CD4-positive, CD25-positive, alpha-beta regulatory T cell (primary cell): Measurements from ENCODE around the gene PCDH12. TPM values are rescaled to one million over a fixed set of nuclear protein-coding genes. Genes with fewer than 3 reads are reported as not detected.

Source experiments
- ATAC-seq, 2 donors: fragments of 150-1000 bp; cut with Tn5 transposase; one replicate each; pipeline ENCODE4 v1.10.0; 2021; ENCODE audit warnings: low read depth in 2 of 2, moderate number of reproducible peaks in 2 of 2, moderate library complexity in 1 of 2
- DNase-seq, 3 donors: peaks; one replicate each; pipeline versions ENCODE4 v3.0.0 to v3.0.0-alpha.2; 2012 to 2022; ENCODE audit warnings: mixed read lengths in 1 of 3
- H3K27ac ChIP-seq: one replicate; pipeline ENCODE4 v1.7.0; 2013; ENCODE audit warnings: mild to moderate bottlenecking, low read length; ENCODE audit not compliant: insufficient read depth, poor library complexity, severe bottlenecking
- H3K27me3 ChIP-seq: one replicate; pipeline ENCODE4 v1.7.0; 2013; ENCODE audit warnings: low read length; ENCODE audit not compliant: control insufficient read depth, insufficient read depth
- H3K36me3 ChIP-seq: one replicate; pipeline ENCODE4 v1.7.0; 2013; ENCODE audit warnings: mild to moderate bottlenecking, low read length, moderate library complexity; ENCODE audit not compliant: control insufficient read depth, insufficient read depth
- H3K4me1 ChIP-seq: 2 replicates; pipeline ENCODE4 v1.7.0; 2013; ENCODE audit warnings: mild to moderate bottlenecking, low read length; ENCODE audit not compliant: insufficient read depth, control insufficient read depth, poor library complexity, severe bottlenecking
- H3K4me3 ChIP-seq: one replicate; pipeline ENCODE4 v1.7.0; 2013; ENCODE audit warnings: low read depth, mild to moderate bottlenecking, low read length, moderate library complexity
- H3K9me3 ChIP-seq, 2 experiments: 1 replicate in 1 of 2; 2 replicates in 1 of 2; pipeline ENCODE4 v1.7.0; 2013; ENCODE audit warnings: low read length in 2 of 2, mild to moderate bottlenecking in 1 of 2, moderate library complexity in 1 of 2; ENCODE audit not compliant: control insufficient read depth in 2 of 2
- H3K27ac Mint-ChIP-seq, 3 donors: one replicate each; pipeline ENCODE4 v1.8.0; 2020 to 2022; ENCODE audit warnings: mild to moderate bottlenecking in 3 of 3, mixed read lengths in 3 of 3, moderate library complexity in 2 of 3
- H3K27me3 Mint-ChIP-seq: one replicate; pipeline ENCODE4 v1.8.0; 2022; ENCODE audit warnings: mild to moderate bottlenecking, mixed read lengths
- H3K36me3 Mint-ChIP-seq: one replicate; pipeline ENCODE4 v1.8.0; 2020; ENCODE audit warnings: mixed read lengths
- H3K4me1 Mint-ChIP-seq, 4 donors: one replicate each; pipeline ENCODE4 v1.8.0; 2020 to 2022; ENCODE audit warnings: mixed read lengths in 4 of 4, mild to moderate bottlenecking in 1 of 4
- H3K4me3 Mint-ChIP-seq, 4 donors: one replicate each; pipeline ENCODE4 v1.8.0; 2020 to 2022; ENCODE audit warnings: mild to moderate bottlenecking in 4 of 4, mixed read lengths in 4 of 4, moderate library complexity in 3 of 4
- H3K9me3 Mint-ChIP-seq, 7 donors: one replicate each; pipeline ENCODE4 v1.8.0; 2020 to 2022; ENCODE audit warnings: mixed read lengths in 7 of 7, mild to moderate bottlenecking in 3 of 7, moderate library complexity in 2 of 7
- polyA plus RNA-seq, 4 donors: library from polyadenylated mRNA; unstranded; fragments of 300-500 nt; fragmentation: Illumina TruSeq; gene quantifications; one replicate each; pipeline ENCODE4 v1.2.3, GENCODE V29; 2021
- total RNA-seq: library from RNA; stranded (reverse); gene quantifications from one replicate; pipeline ENCODE4 v1.2.3, GENCODE V29; 2022

The PCDH12 gene
- total and polyA plus RNA-seq, 5 donors from 2014 or later: 0.12 to 0.33 (median 0.20) TPM; not detected in 1

GRCh38 chr5:141973871-141974595, 16.0 kb upstream of the PCDH12 start:
- Histone ChIP-seq H3K9me3 (no peaks in the 10 kb centered on the region), H3K4me3 (no peak overlapping the region), H3K27me3 (no peaks in the 10 kb centered on the region), H3K27ac (no peak overlapping the region), H3K4me1 (peaks cover 15% of the 10 kb centered on the region), H3K36me3 (peaks cover 40% of the 10 kb centered on the region)
- Mint-ChIP-seq H3K4me1 (peaks cover 30 to 55% (median 42%) of the 10 kb centered on the region in 4 donors), H3K27me3 (no peaks in the 10 kb centered on the region), H3K9me3 (no peaks in the 10 kb centered on the region), H3K36me3 (peaks cover 31% of the 10 kb centered on the region), H3K4me3 (no peak overlapping the region), H3K27ac (peak overlapping the region in 1 of 3 donors; percentile 46)
- DNase-seq (peak in 1 of 3 donors; percentile 23), ATAC-seq (no peak)

- DNase-seq (peak in 1 of 3 donors; percentile 67), ATAC-seq (no peak)
- H3K9me3 Mint-ChIP-seq: no peaks in the 10 kb centered on the region
- peak overlapping the region; percentile 96 to 98 (median 97) for H3K27ac Mint-ChIP-seq
- peak overlapping the region; percentile 93 for H3K27ac ChIP-seq
- H3K9me3 ChIP-seq: no peaks in the 10 kb centered on the region
- H3K27me3 ChIP-seq: no peaks in the 10 kb centered on the region
- H3K36me3 Mint-ChIP-seq: peaks cover 17% of the 10 kb centered on the region
- peak overlapping the region; percentile 91 for H3K4me3 ChIP-seq
- peaks cover 20 to 59% (median 42%) of the 10 kb centered on the region in 4 donors for H3K4me1 Mint-ChIP-seq
- peak overlapping the region; percentile 95 to 100 (median 96) for H3K4me3 Mint-ChIP-seq
- H3K27me3 Mint-ChIP-seq: no peaks in the 10 kb centered on the region
- H3K36me3 ChIP-seq: peaks cover 13% of the 10 kb centered on the region
- peaks cover 20% of the 10 kb centered on the region for H3K4me1 ChIP-seq
These were observed 12.1 kb upstream of the PCDH12 start for GRCh38 chr5:141969783-141970771.

GRCh38 chr5:141968914-141969608, 11.1 kb upstream of the PCDH12 start, which contains the start of gene RNF14:
RNF14 (plus strand) TSS chr5:141969105; CDS start chr5:141973589, 4,484 bp downstream.
- H3K4me1 ChIP-seq: peaks cover 20% of the 10 kb centered on the region

GRCh38 chr5:141966963-141967333, 8.9 kb upstream of the PCDH12 start:
- H3K27ac Mint-ChIP-seq: peak overlapping the region in 1 of 3 donors; percentile 54
- Histone ChIP-seq H3K4me1 (peaks cover 21% of the 10 kb centered on the region), H3K4me3 (no peak overlapping the region), H3K27ac (no peak overlapping the region), H3K27me3 (no peaks in the 10 kb centered on the region), H3K36me3 (no peaks in the 10 kb centered on the region), H3K9me3 (no peaks in the 10 kb centered on the region)
- ATAC-seq: no peak
- H3K27me3 Mint-ChIP-seq: no peaks in the 10 kb centered on the region
- H3K4me3 Mint-ChIP-seq: peak overlapping the region in 2 of 4 donors; percentile 67 to 100
- H3K4me1 Mint-ChIP-seq: peaks cover 8 to 42% (median 29%) of the 10 kb centered on the region in 4 donors
- H3K9me3 Mint-ChIP-seq: no peaks in the 10 kb centered on the region
- no peak for DNase-seq
- no peaks in the 10 kb centered on the region for H3K36me3 Mint-ChIP-seq

More at GRCh38 chr5:141968914-141969608, 11.1 kb upstream of the PCDH12 start, which contains the start of gene RNF14:
- peak within 1 kb of the TSS; percentile 91 for H3K4me3 ChIP-seq
- peaks cover 5% of the 10 kb centered on the region for H3K36me3 ChIP-seq
- peak; percentile 89 to 98 (median 92) for DNase-seq
- H3K27ac Mint-ChIP-seq: peak within 1 kb of the TSS; percentile 96 to 98 (median 97)
- peak; percentile 96 to 97 for ATAC-seq
- peaks cover 13 to 49% (median 36%) of the 10 kb centered on the region in 4 donors for H3K4me1 Mint-ChIP-seq
- H3K9me3 ChIP-seq: no peaks in the 10 kb centered on the region
- peaks cover 8% of the 10 kb centered on the region for H3K36me3 Mint-ChIP-seq
- no peaks in the 10 kb centered on the region for H3K27me3 ChIP-seq
- H3K4me3 Mint-ChIP-seq: peak within 1 kb of the TSS; percentile 95 to 100 (median 96)
- no peaks in the 10 kb centered on the region for H3K27me3 Mint-ChIP-seq
- peak within 1 kb of the TSS; percentile 93 for H3K27ac ChIP-seq
- no peaks in the 10 kb centered on the region for H3K9me3 Mint-ChIP-seq

DNA sequence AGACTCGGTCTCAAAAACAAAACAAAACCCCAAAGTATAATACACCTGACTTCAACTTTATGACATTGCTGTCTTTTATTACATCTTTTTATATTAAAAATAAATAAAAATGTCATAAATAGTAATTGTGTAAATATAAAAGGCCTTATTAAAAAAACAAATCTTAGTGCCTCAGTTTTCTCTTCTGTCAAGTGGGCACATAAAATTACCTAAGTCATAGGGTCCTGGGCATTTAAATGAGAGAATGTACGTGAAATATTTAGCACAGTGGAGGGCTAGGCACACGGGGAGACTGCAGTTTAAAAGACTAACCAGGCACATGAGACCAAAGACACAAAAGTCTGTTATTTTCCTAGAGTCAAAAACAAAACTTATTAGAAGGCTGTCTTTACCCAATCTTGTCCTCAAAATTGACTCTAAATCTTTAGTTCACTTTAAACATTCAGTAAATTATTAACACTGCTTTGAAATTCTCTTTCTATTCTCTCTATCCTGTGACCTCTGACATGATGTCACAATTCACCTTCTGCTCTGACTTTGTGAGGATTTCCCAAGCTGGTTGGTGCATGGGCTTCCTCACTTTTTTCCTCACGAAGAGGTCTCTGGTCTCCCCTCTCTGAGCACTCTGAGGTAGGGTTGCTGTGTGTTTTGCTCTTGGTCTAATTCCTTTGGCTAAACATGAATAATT, 8.4 kb upstream of the PCDH12 start:
- Mint-ChIP-seq H3K36me3 (no peaks in the 10 kb centered on the region), H3K4me3 (peak overlapping the region in 1 of 4 donors; percentile 67), H3K27ac (peak overlapping the region in 1 of 3 donors; percentile 54), H3K4me1 (peaks cover 8 to 41% (median 29%) of the 10 kb centered on the region in 4 donors), H3K27me3 (no peaks in the 10 kb centered on the region), H3K9me3 (no peaks in the 10 kb centered on the region)
- Histone ChIP-seq H3K9me3 (no peaks in the 10 kb centered on the region), H3K36me3 (no peaks in the 10 kb centered on the region), H3K4me1 (peaks cover 26% of the 10 kb centered on the region), H3K4me3 (no peak overlapping the region), H3K27me3 (no peaks in the 10 kb centered on the region), H3K27ac (no peak overlapping the region)
- ATAC-seq: no peak
- no peak for DNase-seq

DNA sequence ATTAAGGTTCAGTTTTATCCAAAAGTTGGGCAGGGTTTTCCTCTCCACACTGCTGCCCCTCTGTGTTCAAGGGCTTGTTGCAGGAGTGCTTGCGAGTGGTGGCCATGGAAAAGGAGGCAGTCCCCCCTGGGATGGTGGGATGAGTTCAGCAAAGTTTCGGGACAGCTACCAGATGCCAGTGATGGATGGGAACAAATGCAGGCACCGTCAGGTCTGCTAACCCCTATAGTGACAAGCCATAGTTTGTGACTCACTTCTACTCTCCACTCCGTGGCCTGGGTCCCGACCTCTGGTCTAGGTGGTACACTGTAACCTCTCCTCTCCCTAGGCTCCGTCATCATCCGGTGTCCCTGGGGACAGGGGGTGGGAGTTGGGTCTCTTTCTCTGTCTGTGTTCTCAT, 7.1 kb upstream of the PCDH12 start:
- H3K4me1 Mint-ChIP-seq: peaks cover 9 to 43% (median 32%) of the 10 kb centered on the region in 4 donors

More for the DNA sequence above, 7.1 kb upstream of the PCDH12 start:
- no peak for DNase-seq
- no peaks in the 10 kb centered on the region for H3K27me3 ChIP-seq
- H3K9me3 ChIP-seq: no peaks in the 10 kb centered on the region
- Mint-ChIP-seq H3K27ac (no peak overlapping the region), H3K4me3 (no peak overlapping the region), H3K9me3 (no peaks in the 10 kb centered on the region), H3K36me3 (no peaks in the 10 kb centered on the region), H3K27me3 (no peaks in the 10 kb centered on the region)
- no peak overlapping the region for H3K4me3 ChIP-seq
- no peak overlapping the region for H3K27ac ChIP-seq
- H3K4me1 ChIP-seq: peaks cover 32% of the 10 kb centered on the region
- H3K36me3 ChIP-seq: no peaks in the 10 kb centered on the region
- no peak for ATAC-seq
